Endothelial cell of umbilical vein (primary cell): ENCODE results near the gene ARHGAP30. TPM values are rescaled to one million over a fixed set of nuclear protein-coding genes. Genes with fewer than 3 reads are reported as not detected.

ENCODE experiments used
- BruUV-seq: library from RNA; stranded (reverse); fragments of 400-500 nt; replicated peaks from 2 replicates; lab custom pipeline; 2021; lab: Mats Ljungman, UMichigan
- CTCF ChIA-PET: fragments of 300-600, 350-600 bp; sonication (Branson Sonifier 250); formaldehyde crosslinking; loops from one replicate; lab custom pipeline; 2021; ENCODE audit warnings: antibody characterized with exemption, inconsistent platforms; lab: Charles Lee
- POLR2A ChIA-PET: fragments of 300-600, 350-600 bp; sonication (Branson Sonifier 250); formaldehyde crosslinking; loops from one replicate; lab custom pipeline; 2021; ENCODE audit warnings: antibody characterized with exemption, inconsistent platforms; lab: Charles Lee
- DNase-seq: peaks from one replicate; pipeline ENCODE4 v3.0.0-alpha.2; 2011; ENCODE audit warnings: low read depth, low spot score
- FAIRE-seq: peaks from 2 replicates; lab custom pipeline; 2011; peaks lifted over from hg19 to GRCh38; lab: Jason Lieb, UNC
- H2AFZ ChIP-seq: 2 replicates; pipeline ENCODE4 v1.6.0; 2012; ENCODE audit warnings: low read depth, low read length, control low read depth, inconsistent platforms
- H3K27ac ChIP-seq: 2 replicates; pipeline ENCODE4 v1.5.1; 2011; ENCODE audit warnings: low read depth, mild to moderate bottlenecking, control low read depth, low read length, moderate library complexity; ENCODE audit not compliant: insufficient read depth
- H3K27me3 ChIP-seq, 2 experiments: 2 replicates each; pipeline versions ENCODE4 v1.6.0 to v1.6.1; 2011; ENCODE audit warnings: low read length in 2 of 2, mixed read lengths in 1 of 2; ENCODE audit not compliant: control insufficient read depth in 2 of 2, insufficient read depth in 2 of 2
- H3K36me3 ChIP-seq, 2 experiments: 2 replicates in 1 of 2; 3 replicates in 1 of 2; pipeline ENCODE4 v1.5.1; 2011; ENCODE audit warnings: low read length in 2 of 2, mild to moderate bottlenecking in 1 of 2, moderate library complexity in 1 of 2; ENCODE audit not compliant: control insufficient read depth in 2 of 2, insufficient read depth in 2 of 2; ENCODE audit errors: extremely low read depth in 1 of 2
- H3K4me1 ChIP-seq: 3 replicates; pipeline ENCODE4 v1.5.1; 2011; ENCODE audit warnings: mild to moderate bottlenecking, low read length; ENCODE audit not compliant: control insufficient read depth, insufficient read depth; ENCODE audit errors: extremely low read depth
- H3K4me2 ChIP-seq: 2 replicates; pipeline ENCODE4 v1.6.1; 2011; ENCODE audit warnings: low read length, control low read depth, mixed read lengths; ENCODE audit not compliant: insufficient read depth
- H3K4me3 ChIP-seq, 3 experiments: fragments of 200-600 bp in 1 of 3; sonication (generic), shearing (Covaris generic) in 1 of 3; replicated peaks in 1 of 3; 2 replicates each; pipeline ENCODE4 v1.5.1; 2011 to 2016; ENCODE audit warnings: control low read depth in 3 of 3, low read length in 3 of 3, mild to moderate bottlenecking in 2 of 3, inconsistent platforms in 1 of 3, low read depth in 1 of 3, moderate library complexity in 1 of 3; ENCODE audit not compliant: insufficient read depth in 1 of 3
- H3K79me2 ChIP-seq: 2 replicates; pipeline ENCODE4 v1.6.0; 2012; ENCODE audit warnings: low read length, inconsistent platforms; ENCODE audit not compliant: control insufficient read depth, insufficient read depth
- H3K9ac ChIP-seq: replicated peaks from 2 replicates; pipeline ENCODE3; 2011; ENCODE audit warnings: low read length, control low read depth; ENCODE audit not compliant: insufficient read depth; ENCODE audit errors: extremely low read depth
- H3K9me1 ChIP-seq: replicated peaks from 3 replicates; pipeline ENCODE4 v1.6.0; 2011; ENCODE audit warnings: mild to moderate bottlenecking, low read length; ENCODE audit not compliant: control insufficient read depth, insufficient read depth; ENCODE audit errors: extremely low read depth
- H3K9me3 ChIP-seq: replicated peaks from 2 replicates; pipeline ENCODE4 v1.5.1; 2012; ENCODE audit warnings: low read length, inconsistent platforms; ENCODE audit not compliant: control insufficient read depth, insufficient read depth
- H4K20me1 ChIP-seq: replicated peaks from 2 replicates; pipeline ENCODE3; 2011; ENCODE audit warnings: mild to moderate bottlenecking, low read length; ENCODE audit not compliant: control insufficient read depth, insufficient read depth; ENCODE audit errors: extremely low read depth
- CTCF ChIP-seq, 2 donors: IDR thresholded peaks; 1 replicate in 1 of 2; 2 replicates in 1 of 2; pipeline ENCODE4 v1.5.1; 2011; ENCODE audit warnings: low read length in 2 of 2, mild to moderate bottlenecking in 2 of 2, moderate library complexity in 2 of 2, control low read depth in 1 of 2, inconsistent platforms in 1 of 2, low read depth in 1 of 2; ENCODE audit not compliant: insufficient read depth in 1 of 2; ENCODE audit errors: extremely low read depth in 1 of 2
- EZH2 ChIP-seq: IDR thresholded peaks from 2 replicates; pipeline ENCODE4 v1.6.1; 2012; ENCODE audit warnings: borderline replicate concordance, low read depth, mild to moderate bottlenecking, moderate library complexity, low read length, inconsistent platforms; ENCODE audit not compliant: severe bottlenecking
- FOS ChIP-seq: IDR thresholded peaks from 2 replicates; pipeline ENCODE4 v1.6.1; 2011; ENCODE audit warnings: mild to moderate bottlenecking, low read length, moderate library complexity, borderline replicate concordance; ENCODE audit not compliant: insufficient read depth
- GATA2 ChIP-seq: IDR thresholded peaks from 2 replicates; pipeline ENCODE4 v1.7.0; 2011; ENCODE audit warnings: low read depth, mild to moderate bottlenecking, moderate library complexity, mixed read lengths, low read length; ENCODE audit not compliant: insufficient read length, insufficient read depth
- JUN ChIP-seq: IDR thresholded peaks from 2 replicates; pipeline ENCODE4 v1.6.1; 2011; ENCODE audit warnings: borderline replicate concordance, low read depth; ENCODE audit not compliant: insufficient read length, insufficient read depth
- MAX ChIP-seq: IDR thresholded peaks from 2 replicates; pipeline ENCODE4 v1.6.1; 2011; ENCODE audit not compliant: insufficient read depth, insufficient read length
- MYC ChIP-seq: IDR thresholded peaks from one replicate; pipeline ENCODE4 v1.6.1; 2011; ENCODE audit warnings: mild to moderate bottlenecking, low read depth, low read length
- POLR2A ChIP-seq: IDR thresholded peaks from 2 replicates; pipeline ENCODE4 v1.6.1; 2012; ENCODE audit warnings: low read depth, mild to moderate bottlenecking, control low read depth, low read length
- POLR2AphosphoS5 ChIP-seq: IDR thresholded peaks from 2 replicates; pipeline ENCODE4 v1.6.1; 2012; ENCODE audit warnings: low read depth, mild to moderate bottlenecking, control low read depth, low read length, moderate library complexity; ENCODE audit not compliant: insufficient read depth
- dilution Hi-C: fragments of 300-500 bp; cut with MboI; formaldehyde crosslinking; loops from one replicate; pipeline ENCODE4 v1.15.0; 2019; ENCODE audit warnings: low sequenced_read_pairs; ENCODE audit not compliant: extremely low pct_ligation_motif_present
- intact Hi-C: fragments of 100-400 bp; cut with micrococcal nuclease; formaldehyde crosslinking; loops from one replicate; pipeline ENCODE4 v1.10.0; 2022
- polyA plus RNA-seq, 4 experiments: library from polyadenylated mRNA; depleted of rRNA in 3 of 4; stranded (reverse) in 3 of 4; unstranded in 1 of 4; fragments of >200 nt; gene quantifications; 2 replicates each; pipeline versions ENCODE4 v1.2.1 to v1.2.3, GENCODE V29; 2011 to 2012; ENCODE audit warnings: missing spikeins in 1 of 4
- total RNA-seq: library from RNA; stranded (reverse); gene quantifications from 2 replicates; pipeline ENCODE4 v1.2.3, GENCODE V29; 2021

ARHGAP30 gene
- total and polyA plus RNA-seq, 2 donors (not counting 3 experiments of a cell fraction or from before 2014, with no cell fraction given): not detected

GRCh38 chr1:161069241-161069640 is 450 bp downstream of the ARHGAP30 start:
- Histone ChIP-seq H3K9me3 (no peaks in the 10 kb centered on the region), H3K27ac (no peak overlapping the region), H3K79me2 (no peaks in the 10 kb centered on the region), H3K27me3 (peaks cover 2% of the 10 kb centered on the region in 2 experiments), H3K4me3 (no peak overlapping the region), H4K20me1 (no peaks in the 10 kb centered on the region), H2AFZ (no peak overlapping the region), H3K36me3 (no peaks in the 10 kb centered on the region), H3K9ac (no peak overlapping the region), H3K9me1 (no peaks in the 10 kb centered on the region), H3K4me1 (no peaks in the 10 kb centered on the region), H3K4me2 (no peak overlapping the region)
- intact Hi-C loops (no loop called here), dilution Hi-C loops (no loop called here)
- POLR2A ChIA-PET: no interaction called here
- CTCF ChIA-PET: interaction anchor here (1.3 to 1.6 kb wide), 3 partner anchors 24 to 79 kb away, joined by 4 to 7 read pairs (median 4); partner anchors contain the start of genes F11R and USF1
- DNase-seq (no peak), FAIRE-seq (no peak)
- no TSS peak for BruUV-seq
- no peak for TF ChIP-seq MAX
- TF ChIP-seq POLR2A: no peak
- no peak for TF ChIP-seq FOS
- TF ChIP-seq GATA2: no peak
- TF ChIP-seq EZH2: no peak
- TF ChIP-seq MYC: no peak
- no peak for TF ChIP-seq CTCF (IDR thresholded peaks at IDR 0.05; ENCODE audit: extremely low read depth in 1 of 2, insufficient read depth in 1 of 2, low read depth in 1 of 2, low read length in 2 of 2)
- TF ChIP-seq POLR2AphosphoS5: no peak
- TF ChIP-seq JUN: no peak
